NCI-H1930 (cell line): ENCODE results near the gene PLCB1.
A peak's percentile ranks its signal among the peaks of the same experiment; 100 is the strongest.
"Not testable (repeated sequence)": the region's sequence is repeated elsewhere in the genome, so short reads cannot be mapped to it uniquely, and the experiment has no call there.

Experiments used
- DNase-seq, 2 experiments: peaks; one replicate each; lab custom pipeline; 2025; lab: John Stamatoyannopoulos, UW

The PLCB1 gene

DNA sequence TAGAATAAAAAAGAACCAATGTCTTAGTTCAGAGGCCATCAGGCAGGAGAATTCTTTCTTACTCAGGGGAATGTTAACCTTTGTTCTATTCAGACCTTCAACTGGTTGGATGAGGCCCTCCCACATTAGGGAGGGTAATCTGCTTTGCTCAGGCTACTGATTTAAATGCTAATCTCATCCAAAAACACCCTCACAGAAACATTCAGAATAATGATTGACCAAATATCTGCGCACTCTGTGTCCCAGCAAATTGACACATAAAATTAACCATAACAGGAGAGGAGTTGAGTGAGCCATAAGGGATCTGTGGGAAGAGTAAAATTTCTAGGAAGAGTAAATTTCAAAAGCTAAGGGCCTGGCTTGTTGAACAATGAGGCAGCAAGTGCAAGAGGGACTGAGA lies 702.8 kb downstream of the PLCB1 start:
- DNase-seq, result no peak

DNA sequence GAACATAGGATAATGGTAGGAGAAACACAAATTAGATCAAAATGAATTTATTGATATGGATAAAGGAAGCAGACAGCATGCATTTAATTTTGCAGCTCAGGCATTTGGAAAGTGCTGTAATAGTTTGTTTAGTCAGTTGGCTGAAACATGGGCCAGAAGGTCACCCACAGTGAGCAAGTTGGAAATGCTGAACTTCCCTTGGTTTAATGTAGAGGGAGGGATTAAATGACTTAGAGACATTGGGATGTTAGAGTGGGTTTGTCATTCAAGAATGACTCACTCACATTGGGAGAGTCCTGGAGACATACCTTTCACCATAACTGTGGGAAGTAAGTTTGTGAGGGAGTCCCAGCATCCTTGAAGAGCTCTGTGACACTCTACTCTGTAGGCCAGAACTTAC lies 705.3 kb downstream of the PLCB1 start:
- DNase-seq, result no peak

DNA sequence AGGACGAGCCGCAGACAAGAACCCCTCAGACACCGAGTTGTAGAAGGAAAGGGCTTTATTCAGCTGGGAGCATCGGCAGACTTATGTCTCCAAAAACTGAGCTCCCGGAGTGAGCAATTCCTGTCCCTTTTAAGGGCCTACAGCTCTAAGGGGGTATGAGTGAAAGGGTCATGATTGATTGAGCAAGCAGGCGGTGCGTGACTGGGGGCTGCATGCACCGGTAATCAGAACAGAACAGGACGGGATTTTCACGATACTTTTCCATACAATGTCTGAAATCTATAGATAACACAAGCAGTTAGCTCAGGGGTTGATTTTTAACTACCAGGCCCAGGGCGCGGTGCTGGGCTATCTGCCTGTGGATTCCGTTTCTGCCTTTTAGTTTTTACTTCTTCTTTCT lies 710.5 kb downstream of the PLCB1 start:
- no peak for DNase-seq

DNA sequence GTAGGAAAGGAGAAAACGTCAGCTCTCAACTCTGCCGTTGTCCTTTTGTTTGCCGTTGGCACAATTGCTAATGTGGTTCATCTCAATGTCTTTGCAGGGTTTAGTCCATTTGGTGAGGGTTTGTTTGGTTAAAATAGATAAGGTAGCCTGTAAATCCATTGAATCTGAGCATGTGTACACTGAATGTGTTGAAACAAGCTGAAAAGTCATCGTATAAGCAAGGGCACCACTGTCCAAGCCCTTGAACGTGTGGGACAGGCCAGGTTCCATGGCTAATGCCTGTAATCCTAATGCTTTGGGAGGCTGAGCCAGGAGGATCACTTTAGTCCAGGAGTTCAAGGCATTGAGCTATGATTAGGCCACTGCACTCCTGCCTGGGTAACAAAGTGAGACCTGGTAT lies 712.1 kb downstream of the PLCB1 start:
- no peak for DNase-seq

DNA sequence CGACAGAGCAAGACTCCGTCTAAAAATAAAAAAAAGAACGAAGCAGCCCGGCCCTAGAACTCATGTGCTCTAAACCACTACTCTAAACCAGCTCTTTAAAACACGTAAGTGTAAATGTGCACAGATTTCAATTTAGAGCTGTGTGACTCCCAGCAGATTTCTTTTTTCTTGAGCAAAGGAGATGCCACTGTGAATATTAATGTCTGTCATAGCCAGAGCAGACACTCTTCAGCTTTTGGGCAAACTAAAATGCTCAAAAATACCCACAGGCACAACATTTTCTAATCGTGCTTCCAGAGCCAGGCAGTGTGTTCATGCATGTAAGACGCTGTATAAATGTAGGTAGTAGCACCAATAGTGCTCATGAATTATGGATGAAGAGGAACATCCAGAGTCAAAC lies 717.9 kb downstream of the PLCB1 start:
- no peak for DNase-seq

DNA sequence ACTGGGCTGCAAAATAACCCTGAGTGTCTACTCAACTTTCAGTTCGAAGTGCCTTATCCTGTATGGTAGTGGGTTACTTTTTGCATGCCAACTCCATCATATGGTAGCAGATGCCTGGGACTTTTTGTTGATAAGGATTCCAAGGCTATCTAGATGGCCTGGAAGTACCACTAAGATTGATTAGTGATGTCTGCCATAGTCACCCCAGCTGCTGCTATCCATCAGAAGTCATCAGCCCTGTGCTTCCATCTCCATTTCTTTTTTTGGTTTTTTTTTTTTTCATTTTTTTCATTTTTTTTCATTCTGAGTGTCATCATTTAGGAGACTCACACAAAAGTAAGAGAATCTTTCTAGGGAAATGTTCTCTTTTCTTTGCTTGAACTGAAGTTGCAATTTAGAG lies 719.4 kb downstream of the PLCB1 start:
- no peak for DNase-seq

DNA sequence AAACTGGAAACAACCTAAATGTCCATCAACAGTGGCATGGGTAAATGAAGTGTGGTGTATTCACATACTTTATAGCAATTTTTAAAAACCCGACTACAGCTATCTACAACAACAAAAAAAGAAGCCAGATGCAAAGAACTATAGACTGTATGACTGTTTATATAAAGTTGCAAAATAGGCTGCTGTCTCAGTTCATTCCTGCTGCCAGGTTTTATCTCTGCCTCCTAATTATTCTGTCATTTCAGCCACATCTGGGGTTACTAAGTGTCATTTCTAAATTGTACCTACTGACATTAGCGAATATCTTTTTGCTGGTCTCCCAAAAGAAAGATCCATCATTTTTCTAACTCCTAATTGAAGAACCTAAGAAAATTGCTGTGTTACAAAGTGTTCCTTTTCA lies 719.9 kb downstream of the PLCB1 start:
- not testable (repeated sequence) for DNase-seq

DNA sequence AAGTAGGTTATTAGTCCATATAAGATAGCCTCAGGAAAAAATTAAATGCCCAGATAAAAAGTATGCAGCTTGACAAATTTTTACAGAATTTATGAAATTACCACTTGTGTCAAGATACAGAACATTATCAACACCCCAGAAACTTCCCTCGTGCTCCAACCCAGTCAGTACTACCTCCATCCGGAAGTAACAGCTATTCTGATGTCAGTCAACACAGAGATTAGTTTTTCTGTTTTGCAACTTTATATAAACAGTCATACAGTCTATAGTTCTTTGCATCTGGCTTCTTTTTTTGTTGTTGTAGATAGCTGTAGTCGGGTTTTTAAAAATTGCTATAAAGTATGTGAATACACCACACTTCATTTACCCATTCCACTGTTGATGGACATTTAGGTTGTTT lies 721.1 kb downstream of the PLCB1 start:
- not testable (repeated sequence) for DNase-seq

DNA sequence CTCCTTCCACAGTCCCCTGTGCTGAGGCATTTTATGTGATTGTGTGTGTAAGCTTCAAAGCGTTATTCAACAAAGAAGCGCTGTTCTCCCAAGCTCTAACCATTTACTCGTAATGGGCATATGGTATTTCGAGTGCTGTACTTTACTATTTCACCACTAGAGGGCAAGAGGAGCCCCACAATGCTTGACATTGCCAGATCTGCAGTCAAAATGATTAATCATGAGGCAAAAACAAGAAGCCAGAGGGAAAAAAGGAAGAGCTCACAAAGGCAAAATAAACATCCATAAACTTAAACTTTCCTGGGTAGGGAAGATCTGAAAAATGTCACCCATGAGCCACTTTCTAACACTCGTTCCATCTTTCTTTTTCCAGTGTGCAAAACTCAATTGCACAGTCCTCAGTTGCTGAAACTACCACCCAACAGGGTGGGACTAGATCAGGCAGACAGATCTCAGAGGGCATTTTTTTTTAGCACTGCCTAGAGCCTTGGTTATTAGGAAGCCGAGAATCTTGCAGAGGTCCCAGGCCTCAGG lies 721.8 kb downstream of the PLCB1 start:
- DNase-seq, result peak; percentile 11 to 51

DNA sequence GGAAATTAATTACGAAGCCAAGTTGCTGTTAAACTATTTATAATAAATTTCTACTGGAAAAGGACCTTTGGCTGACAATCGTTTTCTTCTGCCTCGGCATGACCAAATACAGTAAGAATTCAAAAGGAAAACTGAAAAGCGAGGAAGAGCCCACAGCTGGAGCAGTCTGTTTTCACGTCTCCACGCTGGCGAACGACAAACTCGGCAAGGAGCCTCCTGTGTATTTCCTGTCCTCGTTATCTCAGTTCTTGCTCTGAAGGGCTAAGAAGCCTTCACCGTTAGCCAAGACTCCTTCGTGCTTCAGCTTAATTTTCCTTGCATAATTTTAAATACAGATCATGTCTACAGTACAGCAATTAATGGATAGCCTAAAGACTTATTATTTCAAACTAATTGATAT lies 722.5 kb downstream of the PLCB1 start:
- no peak for DNase-seq

DNA sequence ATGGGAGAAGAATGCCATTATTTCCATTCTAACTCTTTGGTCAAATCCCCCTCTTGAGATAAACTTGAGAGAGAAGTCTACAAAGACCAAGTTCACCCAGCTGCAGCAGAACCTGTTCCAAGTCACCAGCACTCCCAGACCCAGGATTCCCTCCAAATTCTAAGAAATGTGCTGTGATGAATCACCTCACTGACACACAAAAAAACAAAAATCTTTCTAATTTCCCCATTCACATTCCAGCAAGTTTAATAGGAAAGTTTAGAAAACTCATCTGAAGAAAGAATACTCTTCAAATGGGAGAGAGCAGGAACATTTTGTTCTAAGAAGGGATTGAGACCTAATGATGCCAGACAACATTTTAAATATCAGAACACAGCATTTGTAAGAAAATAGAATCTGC lies 723.2 kb downstream of the PLCB1 start:
- no peak for DNase-seq

DNA sequence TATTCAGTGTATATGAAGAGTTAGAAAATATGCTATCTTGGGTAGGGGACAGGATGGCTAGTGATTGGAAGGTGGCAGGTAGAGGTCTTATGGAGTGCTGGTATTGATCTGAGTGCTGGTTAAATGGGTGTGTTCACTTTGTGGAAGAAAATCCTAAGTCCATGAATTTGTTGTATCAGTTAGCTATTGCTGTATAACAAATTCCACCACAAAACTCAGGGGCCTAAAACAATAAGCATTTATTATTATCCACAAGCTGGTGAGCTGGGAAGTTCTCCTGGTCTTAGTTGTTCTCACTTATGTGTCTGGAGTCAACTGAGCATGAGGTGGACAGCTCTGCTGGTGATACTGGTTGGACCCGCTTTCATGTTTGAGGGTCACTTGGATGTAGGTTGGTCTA lies 724.6 kb downstream of the PLCB1 start:
- no peak for DNase-seq

DNA sequence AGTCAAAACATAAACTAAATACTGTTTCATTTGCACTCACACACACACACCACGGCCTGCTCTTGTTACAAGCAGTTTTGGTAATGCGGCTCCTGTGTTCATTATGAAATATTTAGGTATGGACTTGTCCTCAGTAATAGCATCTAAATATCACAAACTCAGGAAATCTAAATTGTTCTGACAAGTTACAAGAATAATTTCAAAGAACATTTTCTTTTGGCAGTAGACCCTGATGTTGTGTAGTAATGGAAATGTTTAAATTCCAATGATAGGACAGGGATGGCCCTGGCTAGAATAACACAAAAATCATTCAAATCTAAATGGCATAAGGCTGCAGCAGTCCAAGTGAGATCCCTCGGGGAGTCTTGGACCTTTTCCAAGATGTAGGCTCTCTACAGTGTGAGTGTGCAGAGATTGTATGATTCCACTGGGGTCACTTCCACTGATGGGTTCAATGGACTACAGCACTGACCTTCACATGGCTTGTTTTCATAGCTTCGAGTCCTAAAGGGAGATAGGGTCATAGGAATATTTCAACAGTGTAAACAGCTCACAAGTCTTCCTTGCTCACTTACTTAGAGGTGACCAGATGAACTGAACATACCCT lies 726.2 kb downstream of the PLCB1 start:
- DNase-seq, result no peak

DNA sequence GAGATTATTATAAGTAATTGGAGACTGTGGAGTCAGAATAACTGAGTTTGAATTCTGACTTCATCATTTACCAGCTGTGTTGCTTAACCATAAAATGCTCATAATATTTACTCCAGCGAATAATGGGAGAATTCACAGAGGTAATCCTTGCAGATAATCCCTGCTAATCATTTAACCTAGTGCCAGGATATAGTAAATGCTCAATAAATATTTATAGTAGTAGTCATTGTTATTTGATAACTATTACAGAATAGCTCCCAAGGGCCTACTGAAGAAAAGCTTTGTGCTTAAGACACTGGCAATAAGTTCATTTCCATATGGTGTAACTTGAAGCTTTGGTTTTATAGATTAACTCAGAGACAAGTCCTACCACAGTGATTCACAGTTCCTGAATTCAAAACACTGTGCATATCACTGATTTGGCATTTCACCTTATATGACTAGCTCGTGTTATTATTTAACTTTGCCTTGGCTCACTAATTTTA lies 728.0 kb downstream of the PLCB1 start:
- no peak for DNase-seq

DNA sequence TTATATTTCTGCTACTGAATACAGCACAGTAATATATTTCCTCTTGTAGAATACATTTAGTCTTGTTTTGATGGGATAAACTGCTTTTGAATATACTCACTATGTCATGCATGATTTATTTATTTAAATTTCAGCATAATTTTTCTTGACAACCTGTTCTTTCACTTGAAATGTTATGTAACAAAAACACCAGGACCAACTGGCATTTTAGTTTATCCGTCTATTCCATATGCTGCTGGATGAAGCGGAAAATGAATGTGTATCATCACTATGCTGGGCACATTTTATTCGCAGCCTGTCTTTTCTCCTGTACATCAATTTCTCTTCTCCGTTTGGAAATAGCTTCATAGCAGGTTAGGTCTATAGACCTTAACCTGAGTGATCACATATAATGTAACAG lies 730.0 kb downstream of the PLCB1 start:
- no peak for DNase-seq

DNA sequence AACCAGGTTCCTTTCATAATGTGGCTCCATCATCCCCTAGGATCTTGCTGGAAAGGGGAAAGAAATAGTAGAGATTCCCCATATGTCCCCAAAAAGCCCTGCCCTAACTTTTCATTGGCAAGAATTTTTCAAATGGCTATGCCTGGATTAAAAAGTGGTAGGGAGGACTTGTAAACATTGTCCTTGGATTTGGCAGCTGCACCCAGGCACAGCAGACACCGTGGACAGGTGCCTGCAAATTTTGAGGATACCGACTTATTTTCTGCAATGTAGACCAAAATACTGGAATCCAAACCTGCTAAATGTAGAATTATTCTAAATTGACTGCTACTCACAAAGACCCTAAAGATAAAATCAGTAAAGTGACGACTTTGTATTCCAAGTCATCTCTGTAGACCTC lies 733.6 kb downstream of the PLCB1 start:
- DNase-seq, result no peak

DNA sequence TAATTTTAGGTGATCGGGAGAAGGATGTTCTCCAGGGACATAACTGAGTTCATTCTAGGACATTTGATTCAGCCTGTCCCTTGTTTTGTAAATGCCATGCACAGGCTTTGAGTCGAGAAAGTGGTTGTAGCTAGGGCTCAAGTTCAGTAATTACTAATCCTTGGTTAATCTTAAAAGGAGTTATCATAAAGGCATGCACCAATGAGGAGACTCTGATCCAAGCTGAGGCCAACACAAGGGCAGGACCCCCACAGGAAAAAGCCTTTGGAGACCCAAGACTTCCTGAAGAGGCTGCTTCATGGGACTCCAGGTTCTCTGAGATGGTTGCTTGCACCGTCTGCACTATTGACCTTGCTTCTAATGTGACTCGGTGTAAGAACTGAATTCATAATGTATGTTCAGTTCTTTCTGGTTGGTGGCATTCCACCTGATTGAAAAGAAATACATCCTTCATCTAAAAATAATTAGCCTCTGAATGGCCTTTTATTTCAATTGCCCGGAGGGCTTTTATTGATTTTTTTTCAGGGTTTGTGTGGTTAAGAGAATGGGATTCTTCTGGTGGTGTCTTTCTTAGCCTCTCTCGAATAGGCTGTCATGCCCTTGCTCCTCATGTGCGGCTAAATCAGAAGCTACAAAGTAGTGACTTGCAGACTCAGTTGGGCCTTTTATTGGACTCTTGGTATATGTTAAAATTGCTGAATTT lies 735.1 kb downstream of the PLCB1 start:
- DNase-seq, result no peak

DNA sequence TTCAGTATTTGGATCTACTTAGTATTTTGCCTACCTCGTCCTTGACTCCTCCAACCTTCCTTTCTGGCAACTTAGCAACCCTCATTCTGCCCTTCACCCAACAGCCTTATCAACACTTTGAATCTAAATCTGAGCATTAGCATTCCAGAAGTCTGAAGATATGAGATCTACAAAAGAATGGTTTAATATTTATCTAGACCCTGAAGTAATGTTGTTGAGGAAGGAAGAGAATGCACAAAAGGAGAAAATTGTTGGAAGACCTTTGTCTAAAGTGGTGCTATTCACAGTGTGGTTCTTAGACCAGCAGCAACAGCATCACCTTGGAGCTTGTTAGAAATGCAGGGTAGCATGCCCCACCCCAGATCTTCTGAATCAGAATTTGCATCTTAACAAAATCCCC lies 738.6 kb downstream of the PLCB1 start:
- DNase-seq, result no peak

DNA sequence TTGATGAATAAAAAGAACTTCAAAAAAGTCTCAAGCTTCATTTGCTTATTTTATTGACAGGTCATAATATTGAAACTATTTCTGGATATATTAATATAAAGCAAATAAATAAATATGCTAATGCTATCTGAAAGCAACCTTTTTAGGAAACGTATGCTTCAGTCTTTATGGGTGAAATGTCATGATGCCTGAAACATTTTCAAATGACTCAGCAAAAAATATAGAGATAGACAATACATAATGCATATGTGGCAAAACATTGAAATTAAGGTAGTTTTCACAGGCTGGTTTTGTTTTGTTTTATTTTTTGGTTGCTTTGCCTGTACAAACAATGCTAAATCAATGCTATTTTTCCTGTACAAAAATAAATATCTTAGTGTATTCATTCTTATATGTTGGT lies 742.4 kb downstream of the PLCB1 start:
- no peak for DNase-seq

DNA sequence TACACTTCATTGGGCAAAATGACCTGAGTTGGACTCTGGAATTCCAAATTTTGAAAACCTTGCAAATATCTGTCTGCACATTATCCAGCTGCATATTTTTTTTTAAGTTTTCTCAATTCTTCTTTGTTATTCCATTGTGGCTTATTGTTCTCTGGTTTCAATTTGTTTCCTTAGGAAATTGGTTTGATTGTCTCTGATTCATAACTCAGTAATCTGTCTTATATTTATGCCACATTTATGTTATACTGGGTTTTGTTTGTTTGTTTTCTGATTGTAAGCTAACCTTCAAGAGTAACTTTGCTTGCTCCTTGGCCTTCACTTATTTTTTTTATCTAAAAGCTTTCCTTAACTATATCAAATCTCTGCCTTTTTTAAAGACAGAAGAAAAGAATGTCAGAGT lies 743.5 kb downstream of the PLCB1 start:
- DNase-seq, result no peak

DNA sequence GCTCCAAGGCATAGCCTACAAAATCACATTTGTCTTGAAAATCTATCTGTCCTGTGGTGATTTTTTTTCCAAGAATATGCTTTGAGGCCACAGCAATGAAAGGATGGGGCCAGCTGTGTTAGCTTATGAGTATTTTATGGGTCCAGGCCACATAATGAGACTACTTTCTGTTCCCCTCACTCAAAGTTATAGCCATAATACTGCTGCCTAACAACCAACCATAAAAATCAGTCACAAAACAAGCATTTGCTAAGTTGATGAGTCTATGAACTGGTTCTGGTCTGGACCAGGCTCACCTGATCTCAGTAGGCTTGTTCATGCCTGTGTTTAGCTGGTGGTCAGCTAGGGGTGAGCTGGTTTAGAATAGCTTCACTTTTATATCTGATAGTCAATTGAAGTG lies 744.3 kb downstream of the PLCB1 start:
- no peak for DNase-seq

DNA sequence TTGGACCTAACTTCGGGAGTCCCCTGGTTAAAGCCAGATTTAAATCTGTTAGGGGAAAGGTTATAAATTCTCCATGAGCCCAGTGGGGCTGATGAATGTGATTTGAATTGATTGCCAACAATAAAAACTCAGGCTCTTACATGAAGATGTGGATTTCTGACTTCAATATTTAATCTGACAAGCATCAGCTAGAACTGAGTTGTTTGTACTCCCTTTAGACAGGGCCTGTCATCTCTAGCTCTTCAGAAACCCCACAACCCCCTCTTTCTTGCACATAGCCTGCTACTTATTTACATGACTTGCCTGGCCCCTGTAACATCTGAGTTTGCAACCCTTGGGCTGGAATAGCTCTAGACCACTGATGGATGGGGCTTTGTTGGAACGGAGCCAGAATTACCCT lies 745.2 kb downstream of the PLCB1 start:
- DNase-seq, result no peak

DNA sequence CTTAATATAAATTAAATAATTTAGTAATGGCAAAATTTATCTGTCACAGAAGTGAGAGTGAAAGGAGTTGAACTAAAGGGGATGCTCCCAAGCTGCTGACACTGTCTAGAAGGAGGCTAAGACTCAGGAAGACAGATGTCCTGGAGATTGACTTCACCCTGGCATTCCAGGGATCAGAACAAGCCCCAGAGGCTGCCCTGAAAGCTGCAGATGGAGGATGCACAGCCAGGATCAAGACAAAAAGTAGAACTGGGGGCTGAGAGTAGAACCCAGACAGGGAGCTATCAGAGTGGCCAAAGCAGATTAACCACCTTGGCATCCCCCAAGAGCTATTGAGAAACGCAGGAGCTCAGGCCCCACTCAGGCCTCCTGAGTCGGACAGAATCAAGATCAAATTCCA lies 747.6 kb downstream of the PLCB1 start:
- no peak for DNase-seq
